ENCODE data around the gene RPS15.

- TF ChIP-seq CTCF (IDR thresholded peaks at IDR 0.05 in 2 of 3, conservative IDR thresholded peaks at IDR 0.05 in 1 of 3; ENCODE audit: borderline replicate concordance in 1 of 3, insufficient read depth in 1 of 3, low read depth in 2 of 3, low read length in 2 of 3) (no peak), MAX (IDR thresholded peaks at IDR 0.05) (no peak), JUND (IDR thresholded peaks at IDR 0.05) (no peak), POLR2A (IDR thresholded peaks at IDR 0.05; ENCODE audit: borderline replicate concordance, extremely low read depth, insufficient read depth, insufficient read length) (no peak), EZH2phosphoT487 (IDR thresholded peaks at IDR 0.05; ENCODE audit: borderline replicate concordance) (no peak), SRF (IDR thresholded peaks at IDR 0.05; ENCODE audit: low read depth) (no peak), POLR2AphosphoS5 (IDR thresholded peaks at IDR 0.05; ENCODE audit: low read depth, low read length) (no peak), REST (IDR thresholded peaks at IDR 0.05; ENCODE audit: low read depth) (no peak), EZH2 (IDR thresholded peaks at IDR 0.05) (no peak), TCF7L2 (IDR thresholded peaks at IDR 0.05; ENCODE audit: borderline replicate concordance, extremely low read depth, insufficient read depth, insufficient read length) (no peak), SP1 (IDR thresholded peaks at IDR 0.05; ENCODE audit: low read depth) (no peak)
Measured at GRCh38 chr19:1421218-1421957, 16.8 kb upstream of the RPS15 start.
